ENCODE measurements around the gene UFSP1.

DNA sequence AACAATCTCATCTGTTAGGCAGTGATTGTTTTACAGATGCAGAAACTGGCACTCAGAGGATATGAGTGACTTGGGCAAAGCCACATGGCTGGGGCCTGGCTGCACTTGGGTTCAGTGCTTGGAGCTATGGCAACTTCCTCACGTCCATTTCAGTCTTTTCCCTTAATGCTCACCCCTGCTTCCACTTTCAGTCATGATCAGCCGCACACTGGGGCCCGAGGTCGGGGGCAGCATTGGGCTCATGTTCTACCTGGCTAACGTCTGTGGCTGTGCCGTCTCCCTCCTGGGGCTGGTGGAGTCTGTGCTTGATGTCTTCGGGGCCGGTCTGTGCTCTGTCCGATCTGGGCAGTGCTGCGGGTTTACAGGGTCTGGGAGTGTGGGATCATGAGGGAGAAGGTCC is 34.0 kb downstream of the UFSP1 start:
- TF ChIP-seq, protein P1, sequence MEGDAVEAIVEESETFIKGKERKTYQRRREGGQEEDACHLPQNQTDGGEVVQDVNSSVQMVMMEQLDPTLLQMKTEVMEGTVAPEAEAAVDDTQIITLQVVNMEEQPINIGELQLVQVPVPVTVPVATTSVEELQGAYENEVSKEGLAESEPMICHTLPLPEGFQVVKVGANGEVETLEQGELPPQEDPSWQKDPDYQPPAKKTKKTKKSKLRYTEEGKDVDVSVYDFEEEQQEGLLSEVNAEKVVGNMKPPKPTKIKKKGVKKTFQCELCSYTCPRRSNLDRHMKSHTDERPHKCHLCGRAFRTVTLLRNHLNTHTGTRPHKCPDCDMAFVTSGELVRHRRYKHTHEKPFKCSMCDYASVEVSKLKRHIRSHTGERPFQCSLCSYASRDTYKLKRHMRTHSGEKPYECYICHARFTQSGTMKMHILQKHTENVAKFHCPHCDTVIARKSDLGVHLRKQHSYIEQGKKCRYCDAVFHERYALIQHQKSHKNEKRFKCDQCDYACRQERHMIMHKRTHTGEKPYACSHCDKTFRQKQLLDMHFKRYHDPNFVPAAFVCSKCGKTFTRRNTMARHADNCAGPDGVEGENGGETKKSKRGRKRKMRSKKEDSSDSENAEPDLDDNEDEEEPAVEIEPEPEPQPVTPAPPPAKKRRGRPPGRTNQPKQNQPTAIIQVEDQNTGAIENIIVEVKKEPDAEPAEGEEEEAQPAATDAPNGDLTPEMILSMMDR (conservative IDR thresholded peaks at IDR 0.05) = no peak
- no peak for TF ChIP-seq EZH2 (IDR thresholded peaks at IDR 0.05; ENCODE audit: low read depth)
